ENCODE results near the gene TRMO.

DNA sequence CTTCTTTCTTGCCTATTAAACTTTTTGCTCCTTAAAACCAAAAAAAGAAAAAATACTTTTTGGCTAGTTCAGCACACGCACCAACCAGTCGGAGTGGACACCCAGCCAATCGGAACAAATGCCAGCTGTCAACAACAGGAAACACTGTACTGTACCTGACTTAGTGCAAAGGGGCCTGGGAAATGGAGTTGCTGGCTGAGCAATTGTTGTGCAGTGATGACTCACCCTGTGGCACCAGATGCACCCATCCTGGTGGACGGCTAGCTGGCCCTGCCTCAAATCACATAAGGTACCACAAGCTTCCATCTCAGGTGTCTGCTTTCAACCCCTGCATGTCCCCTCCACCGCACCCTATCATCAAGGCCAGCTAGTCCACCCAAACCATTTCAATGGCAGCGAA is 48.4 kb downstream of the TRMO start:
- TF ChIP-seq CTCF (IDR thresholded peaks at IDR 0.05) = no peak
- no peak for TF ChIP-seq EP300 (IDR thresholded peaks at IDR 0.05)
- TF ChIP-seq POLR2A (IDR thresholded peaks at IDR 0.05) = no peak

Data from gastroesophageal sphincter (tissue), 3 donors.